Vagina (tissue), 2 donors: Measurements from ENCODE around the gene IL6R. TPM values are rescaled to one million over a fixed set of nuclear protein-coding genes. Genes with fewer than 3 reads are reported as not detected.
A peak's percentile ranks its signal among the peaks of the same experiment; 100 is the strongest.

Source experiments
- DNase-seq, 2 donors: peaks; one replicate each; pipeline ENCODE4 v3.0.0-alpha.2; 2017; ENCODE audit errors: extremely low spot score in 2 of 2
- H3K27ac ChIP-seq: fragments of 200-600 bp; sonication (generic); one replicate; pipeline ENCODE4 v1.5.1; 2019
- H3K27me3 ChIP-seq: fragments of 200-600 bp; sonication (generic); one replicate; pipeline ENCODE4 v1.5.1; 2019
- H3K36me3 ChIP-seq, 2 donors: fragments of 200-600 bp; sonication (generic); one replicate each; pipeline ENCODE4 v1.5.1; 2017 to 2019
- H3K4me1 ChIP-seq: fragments of 200-600 bp; sonication (generic); one replicate; pipeline ENCODE4 v1.5.1; 2019
- H3K4me3 ChIP-seq, 2 donors: fragments of 200-600 bp; sonication (generic); 1 replicate in 1 of 2; 2 replicates in 1 of 2; pipeline ENCODE4 v1.5.1; 2016 to 2019
- H3K9me3 ChIP-seq: fragments of 200-600 bp; sonication (generic); one replicate; pipeline ENCODE4 v1.5.1; 2019
- CTCF ChIP-seq, 3 experiments: fragments of 450-650 bp in 2 of 3; fragments of 200-600 bp in 1 of 3; sonication (generic) in 1 of 3; IDR thresholded peaks; one replicate each; pipeline ENCODE4 v1.5.1; 2017 to 2019; ENCODE audit warnings: antibody characterized with exemption in 3 of 3, mild to moderate bottlenecking in 2 of 3, moderate library complexity in 2 of 3
- POLR2A ChIP-seq, 2 donors: fragments of 450-650 bp; IDR thresholded peaks; one replicate each; pipeline ENCODE4 v1.6.1; 2017; ENCODE audit warnings: antibody characterized with exemption in 2 of 2, mild to moderate bottlenecking in 2 of 2, moderate library complexity in 2 of 2
- POLR2AphosphoS5 ChIP-seq, 2 donors: sonication (generic); formaldehyde crosslinking; IDR thresholded peaks; one replicate each; pipeline ENCODE4 v1.9.0; 2017; ENCODE audit warnings: antibody characterized with exemption in 2 of 2, mild to moderate bottlenecking in 2 of 2, low read depth in 1 of 2; ENCODE audit not compliant: insufficient read depth in 1 of 2
- intact Hi-C: fragments of 100-400 bp; cut with DNase I; formaldehyde crosslinking; loops from one replicate; pipeline ENCODE4 v1.15.1; 2023
- total RNA-seq: library from RNA; depleted of rRNA; stranded (reverse); fragments of >200 nt; gene quantifications from one replicate; pipeline ENCODE4 v1.2.3, GENCODE V29; 2016

The IL6R gene
- total RNA-seq, 1 donor from 2014 or later, result 50.8 TPM

- no peak for TF ChIP-seq POLR2AphosphoS5 (IDR thresholded peaks at IDR 0.05; ENCODE audit: insufficient read depth in 1 of 2, low read depth in 1 of 2)
- no peak for TF ChIP-seq CTCF (IDR thresholded peaks at IDR 0.05)
- TF ChIP-seq POLR2A (IDR thresholded peaks at IDR 0.05), result no peak
- Histone ChIP-seq H3K27me3 (no peaks in the 10 kb centered on the region), H3K9me3 (no peaks in the 10 kb centered on the region), H3K27ac (no peak overlapping the region), H3K4me3 (no peak overlapping the region), H3K36me3 (peaks cover 0 to 9% of the 10 kb centered on the region in 2 donors), H3K4me1 (peaks cover 14% of the 10 kb centered on the region)
- intact Hi-C loops, result loop anchor here (5.0 kb wide), 1 partner anchor 112 kb away; no protein-coding TSS in a partner anchor
- no peak for DNase-seq
These were observed 53.9 kb downstream of the IL6R start for GRCh38 chr1:154459080-154459479.

GRCh38 chr1:154460695-154461260 lies 55.6 kb downstream of the IL6R start:
- intact Hi-C loops, result no loop called here
- Histone ChIP-seq H3K27ac (no peak overlapping the region), H3K27me3 (no peaks in the 10 kb centered on the region), H3K4me1 (peaks cover 16% of the 10 kb centered on the region), H3K9me3 (no peaks in the 10 kb centered on the region), H3K4me3 (no peak overlapping the region), H3K36me3 (peaks cover 0 to 9% of the 10 kb centered on the region in 2 donors)
- no peak for DNase-seq
- TF ChIP-seq POLR2A (IDR thresholded peaks at IDR 0.05), result no peak
- TF ChIP-seq CTCF (IDR thresholded peaks at IDR 0.05), result no peak
- no peak for TF ChIP-seq POLR2AphosphoS5 (IDR thresholded peaks at IDR 0.05; ENCODE audit: insufficient read depth in 1 of 2, low read depth in 1 of 2)

- no peak for DNase-seq
- no peaks in the 10 kb centered on the region for H3K9me3 ChIP-seq
- TF ChIP-seq POLR2AphosphoS5 (IDR thresholded peaks at IDR 0.05; ENCODE audit: insufficient read depth in 1 of 2, low read depth in 1 of 2) (no peak), POLR2A (IDR thresholded peaks at IDR 0.05) (no peak), CTCF (IDR thresholded peaks at IDR 0.05) (no peak)
- intact Hi-C loops, result no loop called here
- peaks cover 0 to 11% of the 10 kb centered on the region in 2 donors for H3K36me3 ChIP-seq
- no peak overlapping the region for H3K4me3 ChIP-seq
- H3K27ac ChIP-seq, result peak overlapping the region; percentile 59
- H3K27me3 ChIP-seq, result no peaks in the 10 kb centered on the region
- peaks cover 16% of the 10 kb centered on the region for H3K4me1 ChIP-seq
These were observed 58.4 kb downstream of the IL6R start for GRCh38 chr1:154463512-154463990.

GRCh38 chr1:154465621-154466195 lies 60.6 kb downstream of the IL6R start:
- H3K4me1 ChIP-seq, result peaks cover 16% of the 10 kb centered on the region

More at GRCh38 chr1:154465621-154466195, 60.6 kb downstream of the IL6R start:
- no peak for TF ChIP-seq CTCF (IDR thresholded peaks at IDR 0.05)
- no peak for TF ChIP-seq POLR2A (IDR thresholded peaks at IDR 0.05)
- TF ChIP-seq POLR2AphosphoS5 (IDR thresholded peaks at IDR 0.05; ENCODE audit: insufficient read depth in 1 of 2, low read depth in 1 of 2), result no peak
- H3K27ac ChIP-seq, result no peak overlapping the region
- no peaks in the 10 kb centered on the region for H3K27me3 ChIP-seq
- no peak overlapping the region for H3K4me3 ChIP-seq
- peaks cover 0 to 11% of the 10 kb centered on the region in 2 donors for H3K36me3 ChIP-seq
- intact Hi-C loops, result loop anchor here (5.0 kb wide), 1 partner anchor 178 kb away; no protein-coding TSS in a partner anchor
- H3K9me3 ChIP-seq, result no peaks in the 10 kb centered on the region
- no peak for DNase-seq
